GM12878 (cell line): ENCODE measurements around the gene MEF2D. TPM values are rescaled to one million over a fixed set of nuclear protein-coding genes. Genes with fewer than 3 reads are reported as not detected.

Experiments
- ATAC-seq: fragments of 200-7000 bp; cut with Tn5 transposase; 3 replicates; pipeline ENCODE4 v1.9.1; 2020; ENCODE audit warnings: mild to moderate bottlenecking, moderate library complexity
- BruUV-seq: library from RNA; stranded (reverse); fragments of 400-500 nt; replicated peaks from 2 replicates; lab custom pipeline; 2021; lab: Mats Ljungman, UMichigan
- CTCF ChIA-PET: fragments of 300-600 bp; sonication (Branson Sonifier 250); formaldehyde crosslinking; extraction: SDS; loops from one replicate; lab custom pipeline; 2021; ENCODE audit warnings: inconsistent platforms; lab: Yijun Ruan, JAX
- POLR2A ChIA-PET: fragments of 350-600 bp; formaldehyde crosslinking; extraction: SDS; loops from one replicate; lab custom pipeline; 2021; ENCODE audit warnings: inconsistent platforms; lab: Charles Lee
- RAD21 ChIA-PET: fragments of 300-600 bp; sonication (Branson Sonifier 250); formaldehyde crosslinking; loops from one replicate; lab custom pipeline; 2023; ENCODE audit warnings: antibody characterized with exemption; ENCODE audit not compliant: unreplicated experiment; lab: Charles Lee
- SMC1A ChIA-PET: fragments of 300-600 bp; sonication (Branson Sonifier 250); formaldehyde crosslinking; loops from one replicate; lab custom pipeline; 2023; ENCODE audit not compliant: unreplicated experiment, uncharacterized antibody; lab: Charles Lee
- DNase-seq: peaks from one replicate; pipeline ENCODE4 v3.0.0-alpha.2; 2011; ENCODE audit warnings: low read depth, low spot score
- FAIRE-seq: peaks from 3 replicates; lab custom pipeline; 2011; peaks lifted over from hg19 to GRCh38; lab: Jason Lieb, UNC
- H2AFZ ChIP-seq: 2 replicates; pipeline ENCODE4 v1.6.0; 2011; ENCODE audit warnings: low read depth, low read length, control low read depth; ENCODE audit not compliant: control insufficient read depth
- H3K27ac ChIP-seq: 2 replicates; pipeline ENCODE4 v1.5.1; 2011; ENCODE audit warnings: control low read depth; ENCODE audit not compliant: control insufficient read depth, insufficient read depth
- H3K27me3 ChIP-seq, 2 experiments: replicated peaks in 1 of 2; 2 replicates each; pipeline versions ENCODE4 v1.6.0 to v1.6.1; 2011; ENCODE audit warnings: low read length in 1 of 2; ENCODE audit not compliant: control insufficient read depth in 2 of 2, insufficient read depth in 2 of 2
- H3K36me3 ChIP-seq, 2 experiments: 2 replicates each; pipeline ENCODE4 v1.5.1; 2011; ENCODE audit warnings: low read length in 1 of 2; ENCODE audit not compliant: control insufficient read depth in 2 of 2, insufficient read depth in 2 of 2
- H3K4me1 ChIP-seq: 2 replicates; pipeline ENCODE4 v1.6.1; 2011; ENCODE audit warnings: mild to moderate bottlenecking, low read length, moderate library complexity, mixed read lengths; ENCODE audit not compliant: control insufficient read depth, insufficient read depth
- H3K4me2 ChIP-seq: 2 replicates; pipeline ENCODE4 v1.6.0; 2011; ENCODE audit warnings: control low read depth; ENCODE audit not compliant: control insufficient read depth, insufficient read depth
- H3K4me3 ChIP-seq: fragments of 200-600 bp; sonication (generic); 2 replicates; pipeline ENCODE4 v1.5.1; 2016
- H3K79me2 ChIP-seq: 2 replicates; pipeline ENCODE4 v1.6.0; 2011; ENCODE audit warnings: low read length; ENCODE audit not compliant: control insufficient read depth, insufficient read depth
- H3K9ac ChIP-seq: 2 replicates; pipeline ENCODE4 v1.8.0; 2011; ENCODE audit warnings: low read length, control low read depth, mixed read lengths; ENCODE audit not compliant: control insufficient read depth, insufficient read depth
- H3K9me3 ChIP-seq: replicated peaks from 3 replicates; pipeline ENCODE4 v1.5.1; 2011; ENCODE audit warnings: mild to moderate bottlenecking, low read length; ENCODE audit not compliant: control insufficient read depth, insufficient read depth
- H4K20me1 ChIP-seq: 2 replicates; pipeline ENCODE4 v1.6.0; 2011; ENCODE audit not compliant: control insufficient read depth, insufficient read depth
- ATF3 ChIP-seq: IDR thresholded peaks from 2 replicates; pipeline ENCODE4 v1.6.1; 2011; ENCODE audit warnings: low read depth, mild to moderate bottlenecking, low read length, moderate library complexity, borderline replicate concordance; ENCODE audit errors: extremely low read depth
- CBX3 ChIP-seq: fragments of 200-600 bp; sonication (generic); IDR thresholded peaks from 2 replicates; pipeline ENCODE4 v1.6.1; 2016; ENCODE audit warnings: low read depth, borderline replicate concordance
- ESRRA ChIP-seq: IDR thresholded peaks from 2 replicates; pipeline ENCODE4 v1.6.1; 2012; ENCODE audit warnings: mild to moderate bottlenecking, low read length, improper control_type of control experiment
- GABPA ChIP-seq: IDR thresholded peaks from 2 replicates; pipeline ENCODE4 v1.6.1; 2014; ENCODE audit warnings: antibody characterized with exemption, low read depth, mild to moderate bottlenecking, inconsistent platforms
- IRF4 ChIP-seq: IDR thresholded peaks from 2 replicates; pipeline ENCODE4 v1.6.1; 2011; ENCODE audit warnings: low read depth, low read length
- LARP7 ChIP-seq: fragments of 450-650 bp; IDR thresholded peaks from 2 replicates; pipeline ENCODE4 v1.6.1; 2017; ENCODE audit warnings: mild to moderate bottlenecking
- NRF1 ChIP-seq: conservative IDR thresholded peaks from 2 replicates; pipeline ENCODE4 v1.6.1; 2011; ENCODE audit warnings: mild to moderate bottlenecking, low read depth, low read length, improper control_type of control experiment
- RFX5 ChIP-seq: IDR thresholded peaks from 2 replicates; pipeline ENCODE4 v1.6.1; 2011; ENCODE audit warnings: low read depth, low read length, improper control_type of control experiment
- SREBF2 ChIP-seq: IDR thresholded peaks from 2 replicates; pipeline ENCODE4 v1.6.1; 2012; ENCODE audit warnings: mild to moderate bottlenecking, low read length
- STAT1 ChIP-seq: fragments of 450-650 bp; conservative IDR thresholded peaks from 2 replicates; pipeline ENCODE4 v1.6.1; 2014; ENCODE audit warnings: antibody characterized with exemption, mild to moderate bottlenecking
- TBL1XR1 ChIP-seq: IDR thresholded peaks from 2 replicates; pipeline ENCODE4 v1.6.1; 2012; ENCODE audit warnings: low read depth, low read length, improper control_type of control experiment
- ZBTB4 ChIP-seq: fragments of 450-650 bp; formaldehyde crosslinking; IDR thresholded peaks from 2 replicates; pipeline ENCODE4 v1.4.0; 2022; ENCODE audit warnings: mild to moderate bottlenecking, moderate library complexity
- ZNF217 ChIP-seq: fragments of 450-650 bp; IDR thresholded peaks from 2 replicates; pipeline ENCODE4 v1.6.1; 2017; ENCODE audit warnings: antibody characterized with exemption, mild to moderate bottlenecking
- ZSCAN29 ChIP-seq: fragments of 450-650 bp; IDR thresholded peaks from 2 replicates; pipeline ENCODE4 v1.6.1; 2017; ENCODE audit warnings: mild to moderate bottlenecking, moderate library complexity
- WGBS: methylation state at CpG from one replicate; pipeline ENCODE4 v1.1.6; 2016; ENCODE audit warnings: low lambda C conversion rate; ENCODE audit not compliant: insufficient replicate concordance, insufficient coverage; ENCODE audit errors: missing lambda C conversion rate; 5-methylcytosine and 5-hydroxymethylcytosine counted together
- in situ Hi-C: fragments of 300-500 bp; cut with MboI; formaldehyde crosslinking; loops from 9 replicates; pipeline ENCODE4 v1.14.3; 2018; ENCODE audit warnings: mixed read lengths
- intact Hi-C: fragments of 100-400 bp; cut with micrococcal nuclease; formaldehyde crosslinking; loops from one replicate; pipeline ENCODE4 v1.14.2; 2022; ENCODE audit not compliant: unreplicated experiment
- polyA plus RNA-seq, 11 experiments: library from polyadenylated mRNA; depleted of rRNA in 4 of 11; unstranded in 6 of 11; stranded (reverse) in 5 of 11; fragments of >200 nt; fragmentation: Nextera tagmentation in 4 of 11; fragmentation: Illumina TruSeq in 1 of 11; extraction: Ambion mirVana in 4 of 11; extraction: Trizol in 1 of 11; gene quantifications; 1 replicate in 1 of 11; 2 replicates in 10 of 11; pipeline versions ENCODE4 v1.2.1 to v1.2.3, GENCODE V29; 2011 to 2016; ENCODE audit warnings: inconsistent platforms in 2 of 11, missing spikeins in 2 of 11, low read depth in 1 of 11
- total RNA-seq, 4 experiments: library from RNA; depleted of rRNA in 3 of 4; stranded (reverse); fragments of >200 nt in 3 of 4; fragmentation: Illumina TruSeq in 1 of 4; extraction: Trizol in 1 of 4; gene quantifications; 2 replicates each; pipeline versions ENCODE4 v1.2.1 to v1.2.3, GENCODE V29; 2013 to 2021
- TF ChIP-seq, protein P1 (sequence below): IDR thresholded peaks from 2 replicates; pipeline ENCODE4 v1.6.1; 2012; ENCODE audit warnings: low read depth, low read length, improper control_type of control experiment
- TF ChIP-seq, protein P2 (sequence below): IDR thresholded peaks from 2 replicates; pipeline ENCODE4 v1.6.1; 2012; ENCODE audit warnings: improper control_type of control experiment, low read depth, low read length; ENCODE audit not compliant: insufficient replicate concordance

The MEF2D gene
- total and polyA plus RNA-seq, 10 of the 15 experiments (the other 5 are each of a cell fraction or from before 2014, with no cell fraction given), result 0.61 to 53.0 (median 15.2) TPM

DNA sequence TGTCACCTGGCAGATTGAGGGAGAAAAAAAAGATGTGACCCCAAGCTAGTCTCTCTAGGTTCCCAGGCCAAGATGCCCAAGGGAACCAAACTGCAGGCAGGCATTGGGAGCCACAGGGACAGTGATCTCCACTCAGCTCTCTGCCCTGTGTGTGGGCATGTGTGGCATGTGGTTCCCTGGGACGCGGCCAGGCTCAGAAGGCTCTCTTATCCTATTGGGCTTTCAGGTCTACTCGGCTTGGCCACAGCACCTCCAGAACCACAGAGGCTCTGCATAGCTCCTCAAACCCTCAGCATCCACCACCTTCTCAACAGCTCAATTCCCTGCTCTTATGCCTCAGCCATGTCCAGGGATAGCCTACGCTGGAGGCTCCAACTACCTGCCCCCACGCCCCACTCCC lies 49.8 kb upstream of the MEF2D start (continued):
- TF ChIP-seq ATF3 (no peak), ESRRA (no peak), RFX5 (no peak)
- TF ChIP-seq, protein P1, sequence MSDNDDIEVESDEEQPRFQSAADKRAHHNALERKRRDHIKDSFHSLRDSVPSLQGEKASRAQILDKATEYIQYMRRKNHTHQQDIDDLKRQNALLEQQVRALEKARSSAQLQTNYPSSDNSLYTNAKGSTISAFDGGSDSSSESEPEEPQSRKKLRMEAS, result no peak

DNA sequence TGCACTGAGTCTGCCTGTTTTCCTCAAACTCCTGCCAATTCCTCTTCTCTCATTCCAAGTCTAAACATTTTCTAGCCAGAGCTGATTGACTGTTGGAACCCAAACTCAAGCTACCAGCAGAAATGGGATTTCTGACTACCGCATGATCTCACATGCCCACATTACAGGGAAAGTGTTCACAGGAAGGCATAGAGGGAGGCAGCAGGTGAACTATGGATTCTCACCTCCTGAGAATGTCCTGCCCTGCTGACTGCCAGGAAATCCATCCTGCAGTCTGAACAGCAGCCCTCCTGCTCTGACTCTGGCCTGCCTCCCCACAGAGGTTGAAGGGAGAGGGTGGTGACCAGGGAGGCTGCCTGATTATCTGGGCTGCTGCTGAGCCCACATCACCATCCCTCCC lies 49.3 kb upstream of the MEF2D start:
- BruUV-seq, result no TSS peak
- Histone ChIP-seq H3K4me2 (no peak overlapping the region), H3K4me3 (no peak overlapping the region), H3K36me3 (peaks cover 0 to 2% of the 10 kb centered on the region in 2 experiments; a peak in 3 of 4 replicates), H3K27ac (no peak overlapping the region), H3K4me1 (no peaks in the 10 kb centered on the region), H3K9ac (no peak overlapping the region), H2AFZ (no peak overlapping the region), H3K79me2 (no peaks in the 10 kb centered on the region), H4K20me1 (no peaks in the 10 kb centered on the region), H3K27me3 (no peaks in the 10 kb centered on the region), H3K9me3 (no peaks in the 10 kb centered on the region)
- CTCF ChIA-PET, result interaction anchor here (0.7 kb wide), 1 partner anchor 48 kb away, joined by 3 read pairs; no protein-coding TSS in a partner anchor
- intact Hi-C loops (no loop called here), in situ Hi-C loops (no loop called here)
- WGBS, result 94% methylated on average over 1 of the region's 1 CpG
- DNase-seq (no peak), ATAC-seq (no peak), FAIRE-seq (no peak)
- SMC1A ChIA-PET, result interaction anchor here (0.6 kb wide), 1 partner anchor 66 kb away, joined by 3 read pairs; no protein-coding TSS in a partner anchor
- RAD21 ChIA-PET, result interaction anchor here (1.1 kb wide), 1 partner anchor 69 kb away, joined by 5 read pairs; no protein-coding TSS in a partner anchor
- POLR2A ChIA-PET, result no interaction called here
- TF ChIP-seq GABPA (no peak), SREBF2 (no peak), TBL1XR1 (no peak), ZNF217 (no peak), NRF1 (no peak), CBX3 (no peak), STAT1 (no peak), LARP7 (no peak), ZSCAN29 (no peak), IRF4 (no peak), ZBTB4 (no peak)
- TF ChIP-seq, protein P2, sequence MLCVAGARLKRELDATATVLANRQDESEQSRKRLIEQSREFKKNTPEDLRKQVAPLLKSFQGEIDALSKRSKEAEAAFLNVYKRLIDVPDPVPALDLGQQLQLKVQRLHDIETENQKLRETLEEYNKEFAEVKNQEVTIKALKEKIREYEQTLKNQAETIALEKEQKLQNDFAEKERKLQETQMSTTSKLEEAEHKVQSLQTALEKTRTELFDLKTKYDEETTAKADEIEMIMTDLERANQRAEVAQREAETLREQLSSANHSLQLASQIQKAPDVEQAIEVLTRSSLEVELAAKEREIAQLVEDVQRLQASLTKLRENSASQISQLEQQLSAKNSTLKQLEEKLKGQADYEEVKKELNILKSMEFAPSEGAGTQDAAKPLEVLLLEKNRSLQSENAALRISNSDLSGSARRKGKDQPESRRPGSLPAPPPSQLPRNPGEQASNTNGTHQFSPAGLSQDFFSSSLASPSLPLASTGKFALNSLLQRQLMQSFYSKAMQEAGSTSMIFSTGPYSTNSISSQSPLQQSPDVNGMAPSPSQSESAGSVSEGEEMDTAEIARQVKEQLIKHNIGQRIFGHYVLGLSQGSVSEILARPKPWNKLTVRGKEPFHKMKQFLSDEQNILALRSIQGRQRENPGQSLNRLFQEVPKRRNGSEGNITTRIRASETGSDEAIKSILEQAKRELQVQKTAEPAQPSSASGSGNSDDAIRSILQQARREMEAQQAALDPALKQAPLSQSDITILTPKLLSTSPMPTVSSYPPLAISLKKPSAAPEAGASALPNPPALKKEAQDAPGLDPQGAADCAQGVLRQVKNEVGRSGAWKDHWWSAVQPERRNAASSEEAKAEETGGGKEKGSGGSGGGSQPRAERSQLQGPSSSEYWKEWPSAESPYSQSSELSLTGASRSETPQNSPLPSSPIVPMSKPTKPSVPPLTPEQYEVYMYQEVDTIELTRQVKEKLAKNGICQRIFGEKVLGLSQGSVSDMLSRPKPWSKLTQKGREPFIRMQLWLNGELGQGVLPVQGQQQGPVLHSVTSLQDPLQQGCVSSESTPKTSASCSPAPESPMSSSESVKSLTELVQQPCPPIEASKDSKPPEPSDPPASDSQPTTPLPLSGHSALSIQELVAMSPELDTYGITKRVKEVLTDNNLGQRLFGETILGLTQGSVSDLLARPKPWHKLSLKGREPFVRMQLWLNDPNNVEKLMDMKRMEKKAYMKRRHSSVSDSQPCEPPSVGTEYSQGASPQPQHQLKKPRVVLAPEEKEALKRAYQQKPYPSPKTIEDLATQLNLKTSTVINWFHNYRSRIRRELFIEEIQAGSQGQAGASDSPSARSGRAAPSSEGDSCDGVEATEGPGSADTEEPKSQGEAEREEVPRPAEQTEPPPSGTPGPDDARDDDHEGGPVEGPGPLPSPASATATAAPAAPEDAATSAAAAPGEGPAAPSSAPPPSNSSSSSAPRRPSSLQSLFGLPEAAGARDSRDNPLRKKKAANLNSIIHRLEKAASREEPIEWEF, result no peak
